ENCODE data around the gene THAP4.
A peak's percentile ranks its signal among the peaks of the same experiment; 100 is the strongest.
"Not testable (repeated sequence)": the region's sequence is repeated elsewhere in the genome, so short reads cannot be mapped to it uniquely, and the experiment has no call there.

The THAP4 gene

DNA sequence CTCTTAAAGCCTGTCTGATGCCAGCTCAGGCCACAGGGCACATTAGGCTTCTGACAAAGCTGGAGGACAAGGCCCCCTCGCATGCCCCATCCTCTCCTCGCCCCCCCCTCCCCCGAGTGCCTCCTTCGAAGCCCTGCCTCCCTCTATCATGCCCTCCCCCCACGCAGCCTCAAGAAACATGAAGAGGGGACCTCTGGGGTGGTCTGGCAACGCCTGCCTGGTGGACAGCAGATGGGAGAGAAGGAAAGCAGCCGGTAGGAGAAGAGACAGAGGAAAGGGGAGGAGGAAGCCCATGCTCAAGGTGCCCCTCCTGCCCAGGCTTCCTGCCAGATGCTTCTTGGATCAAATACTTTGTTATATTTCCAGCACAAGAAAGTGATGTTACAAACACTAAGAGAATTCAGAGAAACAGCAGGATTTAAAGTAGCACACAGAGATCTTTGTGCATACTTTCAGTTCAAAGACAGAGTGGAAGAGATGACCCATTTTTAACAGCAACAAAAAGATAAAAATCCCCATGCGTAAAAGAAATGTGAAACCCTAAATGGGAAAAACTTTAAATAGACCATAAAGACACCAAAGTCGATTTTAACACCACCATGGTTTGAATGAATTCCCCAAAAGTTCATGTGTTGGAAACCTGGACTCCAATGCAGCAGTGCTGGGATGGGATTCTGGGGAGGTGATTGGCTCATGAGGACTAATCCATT, 59.4 kb downstream of the THAP4 start:
- peak; percentile 48 for DNase-seq

DNA sequence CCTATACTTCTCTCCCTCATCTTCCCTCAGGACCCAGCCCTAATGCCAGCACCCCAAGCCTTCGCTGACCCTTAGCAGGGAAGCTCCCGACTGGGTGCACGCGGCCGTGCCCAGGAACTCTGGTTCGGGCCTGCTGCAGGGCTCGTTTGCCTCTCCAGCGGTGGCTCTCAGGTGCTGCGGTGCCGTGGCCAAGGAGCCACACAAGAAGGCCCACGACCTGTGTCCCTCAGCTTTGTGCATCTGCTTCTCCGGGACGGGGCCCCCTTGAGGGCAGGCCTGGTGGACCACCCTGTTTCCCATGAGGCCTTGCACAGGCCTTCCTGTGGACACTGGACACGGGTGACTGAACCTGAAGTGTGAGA, 60.7 kb downstream of the THAP4 start:
- no peak for DNase-seq

DNA sequence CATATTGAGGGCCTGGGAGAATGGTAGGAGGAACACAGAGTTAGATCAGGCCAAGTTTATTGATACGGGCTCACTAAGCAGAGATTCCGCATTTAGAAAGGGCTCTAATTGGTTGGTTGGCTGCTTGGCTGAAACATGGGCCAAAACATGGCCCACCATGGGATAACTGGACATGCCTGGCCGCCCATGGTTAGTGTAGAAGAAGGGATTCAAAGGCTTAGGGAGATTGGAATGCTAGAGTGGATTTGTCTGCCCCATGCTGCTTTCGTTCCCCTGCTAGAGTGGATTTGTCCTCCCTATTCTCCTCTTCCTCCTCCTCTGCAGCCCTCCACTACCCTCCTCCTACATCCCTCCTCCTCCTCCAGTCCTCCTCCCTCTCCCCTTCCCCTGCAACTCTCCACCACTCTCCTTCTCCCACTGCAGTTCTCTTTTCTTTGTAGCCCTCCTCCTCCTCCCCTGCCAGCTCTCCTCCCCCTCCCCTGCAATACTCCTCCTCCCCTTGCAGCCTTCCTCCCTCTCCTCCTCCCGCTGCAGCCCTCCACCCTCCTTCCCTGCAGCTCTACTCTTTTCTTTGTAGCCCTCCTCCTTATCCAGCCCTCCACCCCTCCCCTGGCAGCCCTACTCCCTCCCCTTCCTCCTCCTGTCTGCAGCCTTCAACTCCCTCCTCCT, 61.2 kb downstream of the THAP4 start:
- no peak for DNase-seq

DNA sequence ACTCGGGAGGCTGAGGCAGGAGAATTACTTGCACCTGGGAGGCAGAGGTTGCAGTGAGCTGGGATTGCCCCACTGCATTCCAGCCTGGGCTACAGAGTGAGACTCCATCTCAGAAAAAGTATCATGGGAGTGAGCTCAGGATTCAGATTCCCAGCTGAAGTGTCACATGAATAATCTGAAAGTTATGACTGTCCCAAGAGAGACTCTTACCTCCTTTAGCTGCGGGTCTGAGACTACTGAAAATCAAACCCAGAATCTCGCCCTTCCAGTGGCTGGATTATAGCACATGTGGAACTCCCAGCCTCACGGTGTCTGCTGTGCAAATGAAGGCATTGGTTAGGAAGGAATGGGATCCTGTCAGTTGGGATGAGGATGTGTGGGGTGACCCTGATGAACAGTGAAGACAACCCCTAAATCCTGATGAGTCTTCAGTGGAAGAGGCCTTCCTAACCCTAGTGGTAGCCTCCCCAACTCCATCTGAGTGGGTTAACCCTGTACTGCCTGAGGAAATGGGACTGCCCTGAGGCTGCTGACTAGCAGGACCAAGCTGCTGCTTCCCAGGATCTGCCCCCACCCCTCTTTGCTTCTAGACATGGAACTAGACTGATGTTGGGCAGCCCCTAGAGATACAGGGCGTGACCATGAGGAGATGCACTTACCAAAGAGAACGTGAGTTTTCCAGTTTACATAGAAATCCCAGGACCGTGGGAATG, 61.9 kb downstream of the THAP4 start:
- DNase-seq, result no peak

DNA sequence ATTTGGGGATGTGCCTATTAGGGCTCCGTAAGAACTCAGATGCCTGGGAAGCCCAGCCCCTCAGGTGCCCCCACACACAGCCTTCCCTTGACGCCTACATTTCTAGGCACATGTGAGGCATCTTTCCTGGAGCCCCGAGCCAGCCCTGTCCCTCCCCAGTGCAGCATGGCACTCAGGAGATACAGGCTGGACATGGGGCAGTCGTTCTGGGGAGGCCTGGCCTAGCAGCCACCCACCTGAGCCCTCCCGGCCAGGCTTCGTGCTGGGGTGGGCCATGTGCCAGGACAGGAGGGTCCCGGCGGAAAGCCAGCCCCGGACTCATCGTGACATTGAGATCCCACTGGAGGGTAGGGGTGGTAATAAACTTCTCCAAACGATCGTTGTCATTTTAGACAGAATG, 63.2 kb downstream of the THAP4 start:
- DNase-seq, result no peak

DNA sequence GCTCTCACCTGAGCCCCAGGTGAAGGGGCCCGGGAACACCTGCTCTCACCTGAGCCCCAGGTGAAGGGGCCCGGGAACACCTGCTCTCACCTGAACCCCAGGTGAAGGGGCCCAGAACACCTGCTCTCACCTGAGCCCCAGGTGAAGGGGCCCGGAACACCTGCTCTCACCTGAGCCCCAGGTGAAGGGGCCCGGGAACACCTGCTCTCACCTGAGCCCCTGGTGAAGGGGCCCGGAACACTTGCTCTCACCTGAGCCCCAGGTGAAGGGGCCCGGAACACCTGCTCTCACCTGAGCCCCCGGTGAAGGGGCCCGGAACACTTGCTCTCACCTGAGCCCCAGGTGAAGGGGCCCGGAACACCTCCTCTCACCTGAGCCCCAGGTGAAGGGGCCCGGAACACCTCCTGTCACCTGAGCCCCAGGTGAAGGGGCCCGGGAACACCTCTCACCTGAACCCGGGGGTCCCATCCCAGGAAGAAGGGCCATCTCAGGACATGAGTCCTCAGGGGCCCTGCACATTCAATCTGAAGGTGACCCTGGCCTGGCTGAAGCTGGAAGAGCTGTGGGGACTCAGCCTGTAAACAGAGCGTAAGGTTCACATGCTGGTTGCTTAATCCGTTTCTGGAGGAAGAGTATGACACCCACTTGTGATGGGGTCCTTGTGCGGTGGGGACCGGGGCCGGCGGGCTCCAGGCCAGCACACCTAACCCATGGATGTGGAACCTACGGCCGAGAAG, 63.9 kb downstream of the THAP4 start:
- not testable (repeated sequence) for DNase-seq

DNA sequence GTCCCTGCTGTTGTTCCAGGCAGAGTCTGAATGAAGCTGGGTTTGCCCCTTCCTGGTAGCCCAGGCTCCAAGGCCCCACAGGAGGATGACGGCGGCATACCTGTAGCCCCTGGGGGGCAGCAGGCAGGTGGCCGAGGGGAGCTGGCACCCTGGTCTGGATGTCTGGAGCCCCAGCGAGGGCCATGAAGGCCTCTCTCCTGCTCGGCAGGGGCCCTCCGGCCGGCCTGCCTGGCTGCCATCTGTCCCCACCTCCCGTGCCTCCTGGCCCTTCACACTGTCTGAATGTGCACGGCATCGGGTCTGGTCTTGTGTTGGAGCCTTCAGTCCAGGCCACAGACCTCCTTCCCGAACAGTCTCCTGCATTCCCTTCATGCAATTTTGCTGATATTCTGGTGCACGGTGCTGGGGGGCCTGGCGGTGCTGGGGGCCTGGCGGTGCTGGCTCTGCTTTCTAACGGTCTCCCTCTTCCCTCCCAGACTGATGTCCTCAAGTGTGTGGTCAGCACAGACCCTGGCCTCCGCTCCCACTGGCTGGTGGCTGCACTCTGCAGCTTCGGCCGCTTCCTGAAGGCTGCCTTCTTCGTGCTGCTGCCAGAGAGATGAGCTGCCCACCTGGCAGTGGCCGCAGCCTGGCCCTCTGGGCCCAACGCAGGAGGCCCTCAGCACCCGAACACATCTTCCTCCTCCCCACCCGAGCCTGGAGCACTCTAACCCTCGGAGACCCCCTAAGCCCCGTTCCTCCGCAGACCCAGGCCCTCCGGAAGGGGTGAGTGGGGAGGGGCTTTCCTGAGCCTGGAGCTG, 64.9 kb downstream of the THAP4 start:
- DNase-seq, result no peak

DNA sequence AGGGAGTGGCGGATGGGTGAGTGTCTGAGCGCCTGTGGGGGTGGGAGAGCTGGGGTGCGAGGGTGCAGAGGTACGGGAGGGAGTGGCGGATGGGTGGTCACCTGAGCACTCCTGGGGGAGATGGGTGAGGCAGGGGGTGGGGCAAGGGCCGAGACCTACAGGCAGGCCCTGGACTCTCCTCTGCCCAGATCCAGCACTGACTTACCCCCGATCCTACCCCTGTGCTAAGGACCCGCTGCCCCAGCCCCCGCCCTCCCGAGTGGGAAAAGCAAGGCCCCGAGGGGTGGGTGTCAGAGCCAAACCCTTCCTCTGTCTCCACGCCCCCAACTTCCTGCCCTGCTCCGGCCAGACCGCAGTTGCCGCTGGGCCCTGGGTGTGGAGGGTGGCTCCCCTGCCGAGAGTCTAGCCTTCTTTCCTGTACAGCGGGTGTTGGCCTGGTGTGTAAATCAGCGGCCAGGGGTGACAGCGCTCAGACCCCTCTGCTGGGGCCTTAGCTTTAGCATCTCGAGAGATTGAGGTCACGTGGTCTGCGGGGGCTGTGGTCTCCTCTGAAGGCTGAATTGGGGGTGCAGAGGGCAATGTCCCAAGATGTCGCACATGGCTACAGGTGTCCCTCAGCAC, 65.9 kb downstream of the THAP4 start:
- no peak for DNase-seq

DNA sequence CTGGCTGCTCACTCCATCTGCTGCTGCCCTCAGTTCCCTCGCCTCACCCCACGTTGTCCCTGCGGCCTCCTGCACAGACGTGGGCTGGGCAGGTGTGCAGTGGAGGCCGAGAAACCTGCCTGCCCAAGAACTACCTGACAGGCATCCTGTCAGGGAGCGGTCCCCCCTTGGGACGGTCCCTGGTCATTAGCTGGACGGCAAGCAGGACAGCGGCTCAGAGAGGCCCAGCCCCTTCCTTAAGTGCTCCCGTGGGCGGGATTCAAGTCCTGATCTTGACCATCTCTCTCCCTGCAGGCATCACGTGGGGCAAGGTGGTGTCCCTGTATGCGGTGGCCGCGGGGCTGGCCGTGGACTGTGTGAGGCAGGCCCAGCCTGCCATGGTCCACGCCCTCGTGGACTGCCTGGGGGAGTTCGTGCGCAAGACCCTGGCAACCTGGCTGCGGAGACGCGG, 67.1 kb downstream of the THAP4 start:
- DNase-seq, result no peak

DNA sequence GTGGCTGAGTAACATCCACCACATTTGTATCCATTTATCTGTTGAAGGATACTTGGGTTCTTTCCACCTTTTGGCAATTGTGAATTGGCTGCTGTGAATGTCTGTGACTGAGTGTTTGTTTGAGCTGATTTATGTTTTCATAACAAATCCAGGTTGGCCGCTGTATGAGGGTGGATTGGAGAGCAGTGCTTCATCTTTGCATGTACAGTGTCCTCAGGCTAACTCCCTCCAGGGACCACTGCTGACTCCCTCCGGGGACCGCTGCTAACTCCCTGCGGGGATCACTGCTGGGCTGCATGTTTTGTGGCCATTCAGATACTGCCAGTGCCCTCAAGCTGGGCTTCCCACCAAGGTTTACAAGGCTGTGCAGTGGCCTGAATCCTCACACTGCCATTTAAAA, 68.2 kb downstream of the THAP4 start:
- no peak for DNase-seq

DNA sequence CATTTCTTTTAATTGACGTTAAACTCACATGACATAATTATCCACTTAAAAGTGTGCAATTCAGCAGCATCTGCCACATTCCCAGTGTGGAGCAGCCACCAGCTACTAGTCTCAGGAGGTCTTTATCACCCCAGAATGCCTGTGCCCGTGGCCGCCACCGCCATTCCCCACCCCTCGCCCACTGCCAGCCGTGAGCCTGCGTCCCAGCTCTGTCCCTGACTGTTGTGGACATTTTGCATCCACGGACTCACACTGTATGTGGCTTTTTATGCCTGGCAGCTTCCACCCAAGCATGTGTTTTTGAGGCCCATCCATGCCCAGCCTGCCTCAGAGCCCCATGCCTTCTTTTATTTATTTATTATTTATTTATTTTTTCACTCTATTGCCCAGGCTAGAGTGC, 69.2 kb downstream of the THAP4 start:
- DNase-seq, result no peak

DNA sequence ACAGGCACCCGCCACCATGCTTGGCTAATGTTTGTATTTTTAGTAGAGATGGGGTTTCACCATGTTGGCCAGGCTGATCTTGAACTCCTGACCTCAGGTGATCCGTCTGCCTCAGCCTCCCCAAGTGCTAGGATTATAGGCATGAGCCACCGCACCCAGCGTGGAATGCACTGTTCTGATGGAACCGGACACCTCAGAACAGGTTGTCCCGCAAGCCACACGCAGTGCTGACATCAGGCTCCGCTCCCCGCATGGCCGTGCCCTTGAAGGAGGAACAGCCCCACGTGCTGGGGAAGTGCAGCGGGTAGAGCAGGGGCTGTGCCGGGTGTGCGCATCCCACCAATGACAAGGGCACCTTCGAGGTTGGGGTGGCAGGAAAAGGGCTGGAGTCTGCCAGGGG, 69.7 kb downstream of the THAP4 start:
- DNase-seq, result not testable (repeated sequence)

DNA sequence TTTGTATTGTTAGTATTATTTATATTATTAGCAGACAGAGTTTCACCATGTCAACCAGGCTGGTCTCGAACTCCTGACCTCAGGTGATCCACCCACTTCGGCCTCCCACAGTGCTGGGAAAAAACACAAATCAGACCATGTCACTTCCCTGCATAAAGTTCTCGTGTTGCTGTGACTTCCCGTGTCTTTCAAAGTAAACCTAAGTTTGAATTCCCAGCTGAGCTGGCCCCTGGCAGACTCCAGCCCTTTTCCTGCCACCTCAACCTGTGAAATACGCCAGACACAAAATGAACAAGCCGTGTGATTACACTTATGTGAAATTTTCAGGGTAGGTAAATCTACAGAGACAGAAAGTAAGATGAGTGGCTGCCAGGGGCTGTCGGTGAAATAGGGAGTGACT, 70.5 kb downstream of the THAP4 start:
- no peak for DNase-seq

DNA sequence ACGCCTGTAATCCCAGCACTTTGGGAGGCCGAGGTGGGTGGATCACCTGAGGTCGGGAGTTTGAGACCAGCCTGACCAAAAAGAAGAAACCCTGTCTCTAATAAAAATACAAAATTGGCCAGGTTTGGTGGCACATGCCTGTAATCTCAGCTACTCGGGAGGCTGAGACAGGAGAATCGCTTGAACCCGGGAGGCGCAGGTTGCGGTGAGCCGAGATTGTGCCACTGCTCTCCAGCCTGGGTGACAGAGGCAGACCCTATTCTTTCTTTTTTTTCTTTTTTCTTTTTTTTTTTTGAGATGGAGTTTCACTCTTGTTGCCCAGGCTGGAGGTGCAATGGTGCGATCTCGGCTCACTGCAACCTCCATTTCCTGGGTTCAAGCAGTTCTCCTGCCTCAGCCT, 70.9 kb downstream of the THAP4 start:
- not testable (repeated sequence) for DNase-seq

DNA sequence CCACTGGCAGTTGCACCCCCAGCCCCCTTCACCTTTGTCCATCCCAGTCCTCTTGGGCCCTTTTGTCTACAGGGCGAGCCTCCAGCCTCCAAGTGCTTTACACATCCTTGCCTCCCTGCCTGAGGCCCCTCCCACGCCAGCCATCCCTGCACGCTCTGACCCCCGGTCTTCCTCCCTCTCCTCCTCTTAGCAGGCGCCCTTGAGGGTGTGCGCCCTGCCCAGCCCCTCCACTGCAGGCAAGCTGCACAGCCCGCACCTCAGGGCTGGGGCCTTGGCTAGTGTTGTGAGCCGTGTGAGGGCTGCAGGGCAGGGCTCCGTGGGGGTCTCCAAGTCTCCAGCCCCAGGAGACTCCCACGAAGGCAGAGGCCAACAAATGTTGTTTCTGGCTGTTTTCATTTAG, 71.5 kb downstream of the THAP4 start:
- DNase-seq, result no peak

DNA sequence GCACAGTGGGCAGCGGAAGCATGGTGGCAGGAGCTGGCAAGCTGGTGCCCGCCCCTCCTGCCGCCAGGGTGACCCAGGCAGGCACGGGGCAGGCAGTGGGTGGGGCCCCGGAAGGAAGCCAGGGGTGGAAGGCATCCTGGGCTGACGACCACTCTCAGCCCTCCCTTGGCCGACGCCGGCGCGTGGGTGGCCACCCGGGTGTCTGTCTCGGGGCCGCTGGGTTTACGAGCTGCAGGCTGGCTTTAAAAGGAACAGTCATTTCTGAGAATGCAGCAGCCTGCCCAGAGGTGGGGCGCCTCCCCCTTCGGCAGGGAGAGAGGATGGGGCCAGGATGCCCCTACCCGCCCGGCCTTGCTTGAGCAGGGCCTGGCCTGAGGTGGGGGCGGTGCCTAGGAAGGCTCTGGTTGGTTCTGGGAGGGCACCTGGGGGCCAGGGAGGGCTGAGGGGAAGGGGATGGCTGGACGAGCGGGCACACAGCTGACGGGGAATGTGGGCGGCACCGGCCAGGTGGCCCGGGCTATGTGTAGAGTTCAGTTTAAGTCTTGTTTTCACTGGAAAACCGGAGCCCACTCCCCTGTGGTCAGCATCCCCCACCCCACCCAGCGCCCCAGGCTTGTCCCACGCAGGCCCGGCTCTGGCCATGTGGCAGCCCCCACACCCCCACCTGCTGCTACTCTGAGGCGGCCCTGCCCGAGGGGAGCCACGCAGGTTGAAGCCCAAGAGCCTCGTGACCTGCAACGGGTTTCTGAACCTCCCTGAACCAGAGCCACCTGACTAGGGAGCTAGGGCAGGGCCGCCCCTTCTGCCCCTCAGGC, 72.2 kb downstream of the THAP4 start:
- DNase-seq, result no peak

DNA sequence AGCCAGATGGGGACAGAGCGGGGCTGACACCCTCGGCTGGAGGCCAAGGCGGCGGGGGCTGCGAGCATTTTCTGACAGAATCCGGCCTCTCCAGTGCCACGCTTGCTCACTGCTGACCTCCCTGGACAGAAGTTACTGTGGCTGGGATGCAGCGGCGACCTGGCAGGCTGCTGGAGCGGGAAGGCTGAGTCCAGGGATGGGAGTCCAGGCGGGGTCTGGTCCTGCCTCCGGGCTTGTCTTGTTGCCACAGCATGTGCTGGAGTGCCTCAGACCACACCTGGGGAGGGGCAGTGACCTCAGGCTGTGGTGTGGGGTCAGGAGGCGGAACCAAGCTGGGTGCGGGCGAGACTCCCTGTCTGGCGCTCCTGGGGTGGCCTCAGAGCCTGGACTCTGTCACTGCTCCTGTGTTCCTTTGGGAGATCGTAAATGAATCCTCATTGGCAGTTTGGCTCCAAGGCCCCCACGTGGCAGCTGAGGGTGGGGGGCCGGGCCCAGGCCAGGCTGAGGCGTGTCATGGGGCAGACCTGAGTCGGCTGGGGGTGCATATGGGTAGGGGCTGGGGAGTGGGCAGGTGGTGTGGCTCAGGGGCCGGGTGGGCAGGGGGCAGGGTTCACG, 72.9 kb downstream of the THAP4 start:
- no peak for DNase-seq

DNA sequence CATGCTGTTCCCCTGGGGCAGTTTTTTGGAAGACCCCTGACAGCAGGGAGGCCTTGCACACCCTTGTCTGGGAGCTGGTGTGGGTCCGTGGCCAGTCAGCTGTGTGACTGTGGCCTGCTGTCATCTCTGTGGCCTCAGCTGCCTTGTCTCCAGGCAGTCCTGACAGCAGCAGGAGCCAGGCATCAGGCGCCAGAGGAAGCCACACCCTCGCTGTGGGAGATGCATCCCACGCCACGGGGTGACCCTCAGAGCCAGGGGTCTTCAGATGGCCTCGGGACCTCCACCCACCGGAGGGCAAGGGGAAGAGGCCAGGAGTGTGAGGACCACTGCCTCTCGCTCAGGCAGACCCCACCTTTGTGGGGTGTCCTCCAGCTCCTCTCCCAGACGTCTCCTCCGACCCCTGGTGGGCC, 73.4 kb downstream of the THAP4 start:
- DNase-seq, result no peak

DNA sequence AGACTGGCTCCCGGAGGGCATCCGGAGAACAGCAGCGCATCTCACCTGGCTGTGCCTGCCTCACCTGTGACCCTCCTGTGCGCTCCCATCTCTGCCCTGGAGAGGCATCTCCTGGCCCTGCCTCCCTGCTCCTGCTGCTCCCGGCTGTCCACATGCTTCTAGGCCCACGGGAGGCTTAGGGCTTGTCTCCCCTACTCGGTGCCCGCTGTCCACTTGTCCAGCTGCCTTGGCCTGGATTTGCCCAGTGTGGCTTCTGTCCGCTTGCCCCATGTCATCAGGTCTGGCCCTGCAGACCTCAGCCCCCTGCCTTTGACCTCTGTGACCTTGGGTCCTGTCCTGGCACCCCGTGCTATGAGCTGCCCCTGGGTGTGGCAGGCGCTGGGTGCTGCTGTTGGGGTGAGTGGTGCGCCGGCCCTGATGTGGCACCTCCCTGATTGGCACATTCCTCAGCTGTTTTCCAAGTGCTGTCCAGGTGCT, 73.9 kb downstream of the THAP4 start:
- DNase-seq, result no peak

DNA sequence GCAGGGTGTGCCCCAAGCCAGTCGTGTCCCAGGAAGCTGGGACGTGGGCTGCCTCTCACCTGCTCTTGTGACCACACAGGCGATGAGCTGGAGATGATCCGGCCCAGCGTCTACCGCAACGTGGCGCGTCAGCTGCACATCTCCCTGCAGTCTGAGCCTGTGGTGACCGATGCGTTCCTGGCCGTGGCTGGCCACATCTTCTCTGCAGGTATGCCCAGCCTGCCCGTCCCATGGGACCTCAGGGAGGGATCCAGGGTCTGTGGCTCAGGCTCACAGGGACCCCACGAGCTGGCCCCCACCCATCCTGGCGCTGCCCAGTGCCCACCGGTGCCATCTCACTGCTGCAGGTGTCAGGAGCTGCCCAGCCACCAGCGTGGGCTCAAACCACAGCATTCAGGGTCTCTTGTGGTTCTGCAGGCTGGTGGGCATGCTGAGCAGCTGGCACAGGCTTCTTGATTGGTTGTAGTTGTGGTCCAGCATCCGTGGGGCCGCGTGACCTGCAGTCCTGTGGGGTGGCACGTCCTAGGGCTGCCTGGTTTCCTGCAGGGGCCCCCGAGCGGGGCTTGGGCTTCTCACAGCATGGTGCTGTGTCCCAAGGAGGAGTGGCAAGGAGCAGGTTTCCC, 74.6 kb downstream of the THAP4 start:
- DNase-seq, result no peak
